PC-9 (cell line): Measurements from ENCODE around the gene SLC35B2. TPM values are rescaled to one million over a fixed set of nuclear protein-coding genes. Genes with fewer than 3 reads are reported as not detected.

Source experiments
- BruUV-seq: library from RNA; stranded (reverse); fragments of 400-500 nt; replicated peaks from 2 replicates; lab custom pipeline; 2021; lab: Mats Ljungman, UMichigan
- CTCF ChIA-PET: fragments of 300-600 bp; sonication (Branson Sonifier 250); formaldehyde crosslinking; loops from one replicate; lab custom pipeline; 2022; ENCODE audit warnings: antibody characterized with exemption; lab: Charles Lee
- POLR2A ChIA-PET: fragments of 300-600 bp; sonication (Branson Sonifier 250); formaldehyde crosslinking; loops from one replicate; lab custom pipeline; 2022; ENCODE audit warnings: antibody characterized with exemption; ENCODE audit not compliant: unreplicated experiment; lab: Charles Lee
- DNase-seq, 2 experiments: peaks; one replicate each; pipeline versions ENCODE4 v3.0.0 to v3.0.0-alpha.2; 2015 to 2022; ENCODE audit warnings: mixed read lengths in 1 of 2
- H2AFZ ChIP-seq: fragments of 200-600 bp; sonication (generic); 2 replicates; pipeline ENCODE4 v1.8.1; 2017; ENCODE audit warnings: antibody characterized with exemption
- H3F3A ChIP-seq: fragments of 200-600 bp; sonication (generic); 2 replicates; pipeline ENCODE4 v1.8.1; 2017; ENCODE audit warnings: antibody characterized with exemption, mild to moderate bottlenecking, low read depth; ENCODE audit not compliant: insufficient read depth
- H3K27ac ChIP-seq: fragments of 200-600 bp; sonication (generic); 2 replicates; pipeline ENCODE4 v1.6.1; 2016; ENCODE audit warnings: mixed run types
- H3K27me3 ChIP-seq: fragments of 200-600 bp; sonication (generic); 2 replicates; pipeline ENCODE4 v1.6.1; 2016; ENCODE audit warnings: low read depth, mixed run types; ENCODE audit not compliant: insufficient read depth
- H3K36me3 ChIP-seq: fragments of 200-600 bp; sonication (generic); 2 replicates; pipeline ENCODE4 v1.6.1; 2016; ENCODE audit warnings: low read depth, mixed run types
- H3K4me1 ChIP-seq: fragments of 200-600 bp; sonication (generic); replicated peaks from 2 replicates; pipeline ENCODE4 v1.6.1; 2016; ENCODE audit warnings: mixed run types; ENCODE audit not compliant: insufficient read depth
- H3K4me2 ChIP-seq: fragments of 200-600 bp; sonication (generic); 2 replicates; pipeline ENCODE4 v1.6.1; 2017; ENCODE audit warnings: mixed run types
- H3K4me3 ChIP-seq: fragments of 200-600 bp; sonication (generic); 2 replicates; pipeline ENCODE4 v1.6.1; 2016; ENCODE audit warnings: mixed run types
- H3K79me2 ChIP-seq: fragments of 200-600 bp; sonication (generic); 2 replicates; pipeline ENCODE4 v1.6.1; 2017; ENCODE audit warnings: low read depth, mixed run types
- H3K9me2 ChIP-seq: fragments of 200-600 bp; sonication (generic); 2 replicates; pipeline ENCODE4 v1.8.1; 2017; ENCODE audit warnings: mild to moderate bottlenecking; ENCODE audit not compliant: insufficient read depth
- H3K9me3 ChIP-seq: fragments of 200-600 bp; sonication (generic); 2 replicates; pipeline ENCODE4 v1.8.1; 2016; ENCODE audit warnings: low read depth; ENCODE audit not compliant: insufficient read depth
- H4K20me1 ChIP-seq: fragments of 200-600 bp; sonication (generic); 2 replicates; pipeline ENCODE4 v1.8.1; 2017; ENCODE audit not compliant: insufficient read depth
- CTCF ChIP-seq: fragments of 200-600 bp; sonication (generic); conservative IDR thresholded peaks from 2 replicates; pipeline ENCODE4 v1.6.1; 2017; ENCODE audit warnings: mixed run types, antibody characterized with exemption, mild to moderate bottlenecking, moderate library complexity
- EZH2 ChIP-seq: fragments of 200-600 bp; sonication (generic); IDR thresholded peaks from 2 replicates; pipeline ENCODE4 v1.8.0; 2017; ENCODE audit warnings: antibody characterized with exemption, low read depth
- intact Hi-C: fragments of 100-400 bp; cut with micrococcal nuclease; formaldehyde crosslinking; loops from one replicate; pipeline ENCODE4 v1.10.0; 2022; ENCODE audit not compliant: unreplicated experiment
- total RNA-seq: library from RNA; stranded (reverse); gene quantifications from 2 replicates; pipeline ENCODE4 v1.2.3, GENCODE V29; 2021

Gene SLC35B2
- total RNA-seq, 1 experiment from 2014 or later = 59.7 TPM

- CTCF ChIA-PET = no interaction called here
Observed at GRCh38 chr6:44229376-44230033, 27.8 kb downstream of the SLC35B2 start.

GRCh38 chr6:44228836-44229235, 28.5 kb downstream of the SLC35B2 start:
- intact Hi-C loops = no loop called here
- H3K4me1 ChIP-seq = peaks cover 11% of the 10 kb centered on the region
- no TSS peak for BruUV-seq

More at GRCh38 chr6:44229376-44230033, 27.8 kb downstream of the SLC35B2 start:
- intact Hi-C loops = no loop called here
- Histone ChIP-seq H3K4me2 (no peak overlapping the region), H2AFZ (no peak overlapping the region), H3K9me2 (no peaks in the 10 kb centered on the region), H3K27me3 (no peaks in the 10 kb centered on the region), H3K4me1 (peaks cover 6% of the 10 kb centered on the region), H3K27ac (no peak overlapping the region), H3K36me3 (no peaks in the 10 kb centered on the region), H3K9me3 (no peaks in the 10 kb centered on the region), H3F3A (peaks cover 2% of the 10 kb centered on the region; the same call in 1 of the 2 replicates), H4K20me1 (peaks cover 3% of the 10 kb centered on the region; the same call in 1 of the 2 replicates), H3K79me2 (peaks cover 11% of the 10 kb centered on the region), H3K4me3 (no peak overlapping the region)
- peak in 1 of 2 experiments; percentile 15 for DNase-seq
- BruUV-seq = no TSS peak
- POLR2A ChIA-PET = no interaction called here
- TF ChIP-seq EZH2 (no peak), CTCF (no peak)

GRCh38 chr6:44228433-44228832, 28.9 kb downstream of the SLC35B2 start:
- peaks cover 3% of the 10 kb centered on the region; the same call in 1 of the 2 replicates for H4K20me1 ChIP-seq
- CTCF ChIA-PET = interaction anchor here (0.9 kb wide), 1 partner anchor 10 kb away, joined by 3 read pairs; no protein-coding TSS in a partner anchor

More at GRCh38 chr6:44228836-44229235, 28.5 kb downstream of the SLC35B2 start:
- H3K79me2 ChIP-seq = peaks cover 13% of the 10 kb centered on the region
- H3F3A ChIP-seq = no peaks in the 10 kb centered on the region; the same call in 1 of the 2 replicates
- no peaks in the 10 kb centered on the region for H3K9me3 ChIP-seq
- no peaks in the 10 kb centered on the region for H3K36me3 ChIP-seq
- H3K4me3 ChIP-seq = no peak overlapping the region
- TF ChIP-seq CTCF (no peak), EZH2 (no peak)
- ChIA-PET POLR2A (no interaction called here), CTCF (interaction anchor here (0.9 kb wide), 1 partner anchor 10 kb away, joined by 3 read pairs; no protein-coding TSS in a partner anchor)
- H3K4me2 ChIP-seq = no peak overlapping the region
- H3K27ac ChIP-seq = no peak overlapping the region
- DNase-seq = peak in 1 of 2 experiments; percentile 23
- no peaks in the 10 kb centered on the region for H3K27me3 ChIP-seq
- no peaks in the 10 kb centered on the region for H3K9me2 ChIP-seq
- H4K20me1 ChIP-seq = peaks cover 3% of the 10 kb centered on the region; the same call in 1 of the 2 replicates
- no peak overlapping the region for H2AFZ ChIP-seq

More at GRCh38 chr6:44228433-44228832, 28.9 kb downstream of the SLC35B2 start:
- no peak for DNase-seq
- H3K4me1 ChIP-seq = peaks cover 11% of the 10 kb centered on the region
- intact Hi-C loops = no loop called here
- H3K27me3 ChIP-seq = no peaks in the 10 kb centered on the region
- no TSS peak for BruUV-seq
- H3K36me3 ChIP-seq = no peaks in the 10 kb centered on the region
- H2AFZ ChIP-seq = no peak overlapping the region
- H3K27ac ChIP-seq = no peak overlapping the region
- no peak overlapping the region for H3K4me2 ChIP-seq
- H3F3A ChIP-seq = no peaks in the 10 kb centered on the region; the same call in 1 of the 2 replicates
- peaks cover 13% of the 10 kb centered on the region for H3K79me2 ChIP-seq
- no peak for TF ChIP-seq EZH2
- TF ChIP-seq CTCF = no peak
- POLR2A ChIA-PET = no interaction called here
- H3K4me3 ChIP-seq = no peak overlapping the region
- no peaks in the 10 kb centered on the region for H3K9me3 ChIP-seq
- no peaks in the 10 kb centered on the region for H3K9me2 ChIP-seq
